MM.1S (cell line): ENCODE data around the gene SPANXA2.
"Not testable (repeated sequence)": the region's sequence is repeated elsewhere in the genome, so short reads cannot be mapped to it uniquely, and the experiment has no call there.

ENCODE experiments used
- EZH2 ChIP-seq: fragments of 300-600 bp; sonication (generic); optimal IDR thresholded peaks from 2 replicates; pipeline ENCODE3; 2017; ENCODE audit warnings: low read depth, mild to moderate bottlenecking, antibody characterized with exemption, low read length, mixed read lengths
- TF ChIP-seq, protein P1 (sequence below): fragments of 300-600 bp; sonication (generic); IDR thresholded peaks from 2 replicates; pipeline ENCODE4 v1.5.1; 2016; ENCODE audit warnings: antibody characterized with exemption, low read length, mixed read lengths

GRCh38 chrX:141589408-141589807, at the start of gene SPANXA2:
- TF ChIP-seq, protein P1, sequence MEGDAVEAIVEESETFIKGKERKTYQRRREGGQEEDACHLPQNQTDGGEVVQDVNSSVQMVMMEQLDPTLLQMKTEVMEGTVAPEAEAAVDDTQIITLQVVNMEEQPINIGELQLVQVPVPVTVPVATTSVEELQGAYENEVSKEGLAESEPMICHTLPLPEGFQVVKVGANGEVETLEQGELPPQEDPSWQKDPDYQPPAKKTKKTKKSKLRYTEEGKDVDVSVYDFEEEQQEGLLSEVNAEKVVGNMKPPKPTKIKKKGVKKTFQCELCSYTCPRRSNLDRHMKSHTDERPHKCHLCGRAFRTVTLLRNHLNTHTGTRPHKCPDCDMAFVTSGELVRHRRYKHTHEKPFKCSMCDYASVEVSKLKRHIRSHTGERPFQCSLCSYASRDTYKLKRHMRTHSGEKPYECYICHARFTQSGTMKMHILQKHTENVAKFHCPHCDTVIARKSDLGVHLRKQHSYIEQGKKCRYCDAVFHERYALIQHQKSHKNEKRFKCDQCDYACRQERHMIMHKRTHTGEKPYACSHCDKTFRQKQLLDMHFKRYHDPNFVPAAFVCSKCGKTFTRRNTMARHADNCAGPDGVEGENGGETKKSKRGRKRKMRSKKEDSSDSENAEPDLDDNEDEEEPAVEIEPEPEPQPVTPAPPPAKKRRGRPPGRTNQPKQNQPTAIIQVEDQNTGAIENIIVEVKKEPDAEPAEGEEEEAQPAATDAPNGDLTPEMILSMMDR = not testable (repeated sequence)
- TF ChIP-seq EZH2 = not testable (repeated sequence)
